Measurements from ENCODE around the gene APLF.
A peak's percentile ranks its signal among the peaks of the same experiment; 100 is the strongest.
"Not testable (repeated sequence)": the region's sequence is repeated elsewhere in the genome, so short reads cannot be mapped to it uniquely, and the experiment has no call there.

The APLF gene

DNA sequence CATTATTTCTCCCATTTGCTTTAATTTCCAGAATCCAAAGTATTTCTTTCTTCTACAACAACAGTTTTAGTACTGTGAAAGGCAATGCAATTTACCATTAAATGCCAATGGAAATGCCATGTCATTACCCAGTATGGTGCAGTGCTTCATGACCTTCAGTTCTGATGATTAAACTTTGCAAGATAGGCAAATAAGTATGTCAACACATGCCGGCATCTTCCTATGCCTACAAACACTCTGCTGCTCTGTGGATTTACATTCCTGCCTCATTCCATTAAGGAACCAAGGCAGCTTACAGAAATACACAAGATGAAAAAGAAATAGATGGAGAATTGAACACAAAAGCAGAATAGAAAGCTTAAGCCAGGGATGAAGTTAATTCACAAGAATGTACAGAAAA is 123.3 kb downstream of the APLF start:
- no peak for DNase-seq

DNA sequence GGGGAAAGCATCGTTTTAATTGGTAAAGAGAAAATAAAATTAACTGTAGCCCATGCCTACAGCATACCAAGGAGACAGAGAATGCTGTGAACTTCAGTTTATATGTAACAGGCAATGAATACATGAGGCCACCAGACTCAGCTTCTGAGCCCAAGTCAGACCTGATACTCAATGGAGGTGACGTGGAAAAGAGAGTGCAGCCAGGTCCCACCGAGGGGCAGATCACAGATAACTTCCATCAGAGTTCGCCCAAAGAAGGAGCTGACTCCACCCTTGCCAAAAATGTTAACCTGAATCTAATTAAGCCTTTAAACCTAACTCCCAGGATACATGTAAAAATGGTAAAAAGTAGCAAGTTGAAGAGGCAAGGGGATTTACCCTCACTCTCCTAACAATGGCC is 123.8 kb downstream of the APLF start:
- DNase-seq: no peak

DNA sequence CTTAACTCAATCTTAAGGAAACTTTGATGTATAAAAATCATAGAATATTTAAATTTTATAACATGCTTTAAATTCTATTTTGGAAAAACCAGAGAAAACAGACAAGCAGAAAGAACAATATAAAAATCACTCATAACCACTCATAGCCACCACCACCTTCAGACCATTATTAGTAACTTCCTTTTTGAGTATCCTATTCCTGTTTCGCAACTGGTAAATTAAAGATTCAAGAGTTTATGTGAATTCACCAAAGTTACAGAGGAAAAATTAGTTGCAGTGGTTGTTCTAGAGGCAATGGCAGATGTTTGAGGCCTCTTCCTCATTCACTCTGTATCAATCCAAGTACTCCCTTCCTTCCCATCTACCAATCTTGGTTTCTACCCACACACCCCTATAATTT is 126.7 kb downstream of the APLF start:
- peak; percentile 10 for DNase-seq

DNA sequence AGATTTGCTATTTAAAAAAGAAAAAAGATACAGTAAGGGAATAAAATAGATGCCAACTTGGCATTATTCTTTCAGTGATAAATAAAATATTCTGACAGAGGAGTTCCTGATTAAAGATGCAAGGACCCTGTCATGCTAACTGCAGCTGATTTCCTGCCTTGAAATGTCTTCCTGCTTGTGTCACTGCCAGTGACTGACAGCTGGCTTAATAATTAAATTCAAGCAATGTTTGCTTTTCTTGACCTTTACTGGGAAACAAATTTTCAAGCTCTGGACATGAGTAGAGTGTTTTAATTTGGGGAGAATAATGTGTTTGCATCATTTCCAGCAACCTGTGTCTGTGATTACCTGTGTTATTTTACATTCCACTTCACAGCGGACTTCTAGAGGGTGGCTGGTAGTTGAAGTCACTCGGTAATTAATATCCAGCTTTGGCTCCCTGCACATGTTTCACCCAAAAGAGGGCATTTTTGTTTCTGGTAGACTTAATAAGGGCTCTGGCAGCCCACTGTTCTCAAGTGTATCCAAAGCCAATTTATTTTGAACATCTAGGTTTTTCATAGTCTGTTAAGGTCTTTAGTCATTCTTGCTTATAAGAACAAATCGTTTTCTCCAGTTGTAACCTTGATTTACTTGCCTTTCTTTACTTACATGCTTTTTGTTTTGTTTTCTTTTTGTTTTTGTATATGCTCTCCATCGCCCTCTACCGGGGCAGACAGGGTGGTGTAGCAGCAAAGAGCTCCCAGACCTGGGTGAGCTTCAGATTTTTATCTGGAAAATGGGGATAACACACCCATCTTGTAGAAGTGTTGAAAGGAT is 127.5 kb downstream of the APLF start:
- DNase-seq: peak; percentile 63

DNA sequence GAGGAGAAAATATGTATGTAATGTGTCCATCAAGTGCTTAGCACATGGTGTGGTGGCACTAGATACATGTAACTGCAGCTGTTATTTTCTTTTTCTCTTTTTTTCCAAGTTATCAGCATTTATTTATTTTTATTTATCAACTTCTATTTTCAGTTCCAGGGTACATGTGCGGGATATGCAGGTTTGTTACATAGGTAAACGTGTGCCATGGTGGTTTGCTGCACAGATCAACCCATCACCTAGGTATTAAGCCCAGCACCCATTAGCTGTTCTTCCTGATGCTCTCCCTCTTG is 128.1 kb downstream of the APLF start:
- not testable (repeated sequence) for DNase-seq

DNA sequence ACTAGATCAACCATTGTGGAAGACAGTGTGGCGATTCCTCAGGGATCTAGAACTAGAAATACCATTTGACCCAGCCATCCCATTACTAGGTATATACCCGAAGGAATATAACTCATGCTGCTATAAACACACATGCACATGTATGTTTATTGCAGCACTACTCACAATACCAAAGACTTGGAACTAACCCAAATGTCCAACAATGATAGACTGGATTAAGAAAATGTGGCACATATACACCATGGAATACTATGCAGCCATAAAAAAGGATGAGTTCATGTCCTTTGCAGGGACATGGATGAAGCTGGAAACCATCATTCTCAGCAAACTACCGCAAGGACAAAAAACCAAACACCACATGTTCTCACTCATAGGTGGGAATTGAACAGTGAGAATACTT is 133.1 kb downstream of the APLF start:
- DNase-seq: not testable (repeated sequence)

DNA sequence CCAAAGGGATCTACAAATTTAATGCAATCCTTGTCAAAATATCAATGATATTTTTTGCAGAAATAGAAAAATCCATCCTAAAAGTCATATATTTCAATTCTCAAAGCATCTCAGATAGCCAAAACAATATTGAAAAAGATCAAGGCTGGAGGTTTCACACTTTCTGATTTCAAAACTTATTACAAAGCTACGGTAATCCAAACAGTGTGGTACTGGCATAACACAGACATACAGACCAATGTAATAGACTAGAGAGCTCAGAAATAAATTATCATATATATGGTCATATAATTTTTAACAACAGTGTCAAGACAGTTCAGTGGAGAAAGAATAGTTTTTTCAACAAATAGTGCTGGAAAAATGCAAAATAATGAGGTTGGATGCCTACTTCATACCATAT is 135.7 kb downstream of the APLF start:
- DNase-seq: no peak

DNA sequence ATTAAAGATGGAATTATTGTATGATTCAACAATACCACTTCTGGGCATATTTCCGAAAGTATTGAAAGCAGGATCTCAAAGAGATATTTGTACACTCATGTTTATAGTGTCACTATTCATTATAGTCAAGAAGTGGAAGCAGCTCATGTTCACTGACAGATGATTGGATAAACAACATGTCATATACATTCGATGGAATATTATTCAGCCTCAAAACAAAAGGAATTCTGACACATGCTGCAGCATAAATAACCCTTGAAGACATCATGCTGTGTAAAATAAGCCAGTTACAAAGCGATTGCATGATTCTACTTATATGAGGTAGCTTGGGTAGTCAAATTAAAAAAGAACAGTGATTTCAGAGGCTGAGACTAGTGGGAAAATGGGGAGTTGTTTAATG is 136.7 kb downstream of the APLF start:
- DNase-seq: no peak

DNA sequence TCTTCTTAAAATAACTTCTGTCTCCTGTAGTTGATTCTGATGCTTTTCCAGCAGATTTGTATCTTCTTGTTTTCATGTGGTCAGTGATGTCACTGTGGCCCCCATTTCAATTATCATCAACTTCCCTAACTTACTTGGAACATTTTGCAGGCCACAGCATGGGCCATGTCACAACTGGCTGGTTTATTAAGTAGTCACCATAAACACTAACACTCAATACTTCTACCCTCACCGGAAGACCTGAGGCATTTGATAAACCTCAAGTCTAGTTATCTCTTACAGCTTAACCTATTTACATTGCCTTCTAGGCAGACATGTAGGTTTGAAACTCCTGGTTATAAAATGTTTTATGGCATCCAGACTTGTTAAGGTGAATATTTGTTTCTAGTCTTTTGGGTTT is 138.6 kb downstream of the APLF start:
- DNase-seq: no peak

DNA sequence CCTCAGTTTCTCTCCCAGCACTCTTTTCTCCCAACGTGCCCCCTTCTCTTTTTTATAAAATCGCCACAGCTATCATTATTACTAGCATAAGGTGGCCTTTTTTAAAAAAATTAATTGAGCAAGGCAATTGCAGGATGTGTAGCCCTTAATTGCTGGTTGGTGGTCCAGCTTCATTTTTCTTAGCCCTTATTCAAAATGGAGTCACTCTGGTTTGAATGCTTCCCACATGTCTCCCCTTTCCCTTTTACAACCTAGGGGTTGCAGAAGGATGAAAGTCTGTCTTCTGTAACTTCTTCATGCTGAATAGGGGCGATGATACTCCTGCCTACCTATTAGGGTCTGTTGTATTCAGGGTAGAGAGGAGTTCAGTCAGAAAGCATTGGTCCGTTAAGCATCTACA is 139.4 kb downstream of the APLF start:
- no peak for DNase-seq

DNA sequence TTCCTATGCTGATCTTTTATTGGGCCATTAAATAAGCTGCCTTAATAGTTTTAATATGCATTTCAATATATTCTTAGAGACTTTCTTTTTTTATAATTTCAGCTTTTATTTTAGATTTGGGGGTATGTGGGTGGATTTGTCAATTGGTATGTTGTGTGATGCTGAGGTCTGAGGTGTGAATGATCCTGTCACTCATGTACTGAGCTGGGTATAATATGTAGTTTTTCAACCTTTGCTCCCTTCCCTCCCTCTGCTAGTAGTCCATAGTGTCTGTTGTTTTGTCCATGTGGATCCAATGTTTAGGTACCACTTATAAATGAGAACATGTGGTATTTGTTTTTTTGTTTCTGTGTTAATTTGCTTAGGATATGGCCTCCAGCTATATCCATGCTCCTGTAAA is 140.5 kb downstream of the APLF start:
- DNase-seq: no peak

DNA sequence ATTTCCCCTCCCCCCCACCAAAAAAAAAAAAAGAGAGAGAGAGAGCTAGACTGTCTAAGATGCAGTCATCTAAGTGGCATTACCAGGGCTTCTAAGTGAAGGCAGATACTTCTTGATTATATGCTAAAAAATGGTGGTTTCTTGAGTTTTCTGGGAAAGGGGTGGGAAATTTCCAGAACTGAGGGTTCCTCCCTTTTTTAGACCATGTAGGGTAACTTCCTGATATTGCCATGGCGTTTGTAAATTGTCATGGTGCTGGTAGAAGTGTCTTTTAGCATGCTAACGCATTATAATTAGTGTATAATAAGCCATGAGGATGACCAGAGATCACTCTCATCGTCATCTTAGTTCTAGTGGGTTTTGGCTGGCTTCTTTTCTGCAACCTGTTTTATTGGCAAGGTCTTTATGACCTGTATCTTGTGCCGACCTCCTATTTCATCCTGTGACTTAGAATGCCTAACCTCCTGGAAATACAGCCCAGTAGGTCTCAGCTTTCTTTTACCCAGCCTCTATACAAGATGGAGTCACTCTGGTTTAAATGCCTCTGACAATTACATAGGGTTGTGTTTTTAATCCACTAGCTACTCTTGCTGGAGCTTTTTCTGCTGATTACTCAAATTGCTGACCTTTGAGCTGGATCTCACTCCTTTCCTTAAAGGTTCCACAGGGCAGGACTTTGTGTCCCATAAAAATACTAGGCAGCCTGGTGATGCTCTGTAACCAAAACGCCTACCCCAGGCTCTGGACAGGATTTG is 145.6 kb downstream of the APLF start:
- no peak for DNase-seq

DNA sequence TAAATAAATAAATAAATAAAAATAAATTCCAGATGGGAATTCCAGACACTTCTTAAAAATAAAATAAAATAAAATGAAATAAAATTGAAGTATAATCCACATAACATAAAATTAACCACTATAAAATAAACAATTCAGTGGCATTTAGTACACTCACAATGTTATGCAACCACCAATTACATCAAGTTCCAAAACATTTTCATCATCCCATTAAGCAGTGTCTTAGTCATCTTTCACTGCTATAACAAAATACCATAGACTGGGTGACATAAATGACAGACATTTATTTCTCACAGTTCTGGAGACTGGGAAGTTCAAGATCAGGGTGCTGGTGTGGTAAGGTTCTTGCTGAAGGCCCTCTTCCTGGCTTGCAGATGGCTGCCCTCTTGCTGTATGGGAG is 153.4 kb downstream of the APLF start:
- no peak for DNase-seq

DNA sequence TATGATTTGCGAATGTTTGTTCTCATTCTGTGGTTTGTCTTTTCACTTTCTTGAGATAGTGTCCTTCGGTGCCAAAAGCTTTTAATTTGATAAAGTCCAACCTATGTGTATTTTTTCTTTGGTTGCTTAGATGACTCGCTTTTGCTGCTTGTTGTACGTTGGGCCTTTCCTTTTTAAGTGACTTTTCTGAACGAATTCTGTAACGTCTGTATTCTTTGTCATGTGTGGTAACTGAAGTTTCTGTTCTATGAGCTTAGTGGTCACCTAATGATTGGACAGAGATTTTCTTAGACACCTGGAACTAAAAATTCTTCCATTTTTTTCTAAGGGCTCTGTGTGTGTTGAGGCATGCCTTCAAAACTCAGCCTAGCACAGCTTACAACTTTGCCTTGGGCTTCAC is 156.4 kb downstream of the APLF start:
- no peak for DNase-seq

DNA sequence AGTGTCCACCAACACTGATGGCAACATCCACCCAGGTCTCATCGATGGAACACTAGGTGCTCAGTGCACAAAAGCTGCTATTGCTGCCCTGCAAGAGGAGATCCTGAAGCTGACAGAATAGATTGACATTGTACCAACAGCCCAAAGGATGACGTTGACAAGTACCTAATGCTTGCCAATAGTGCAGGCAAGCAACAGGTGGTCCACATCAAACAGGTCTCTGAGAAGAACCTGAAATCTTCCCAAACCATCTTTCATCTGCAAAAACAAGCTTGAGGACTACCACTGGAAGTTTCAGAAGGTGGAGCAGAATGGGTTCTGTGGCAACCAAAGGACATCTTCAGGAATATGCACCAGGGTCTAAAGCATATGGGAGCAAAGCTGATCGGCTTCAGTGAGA is 160.2 kb downstream of the APLF start:
- DNase-seq: no peak
